Transverse colon (tissue), 4 donors: ENCODE data around the gene CHCT1. TPM values are rescaled to one million over a fixed set of nuclear protein-coding genes. Genes with fewer than 3 reads are reported as not detected.

Experiments used
- DNase-seq: peaks from one replicate; pipeline ENCODE4 v3.0.0-alpha.2; 2019
- H3K27ac ChIP-seq, 4 donors: fragments of 200-600 bp; sonication (generic); 2 replicates each; pipeline ENCODE4 v1.5.1; 2016 to 2018; ENCODE audit warnings: inconsistent platforms in 4 of 4
- H3K27me3 ChIP-seq: fragments of 200-600 bp; sonication (generic); 2 replicates; pipeline ENCODE4 v1.5.1; 2017; ENCODE audit warnings: inconsistent platforms
- H3K36me3 ChIP-seq, 4 donors: fragments of 200-600 bp; sonication (generic); 2 replicates each; pipeline ENCODE4 v1.5.1; 2017 to 2019; ENCODE audit warnings: inconsistent platforms in 4 of 4
- H3K4me1 ChIP-seq, 4 donors: fragments of 200-600 bp; sonication (generic); 2 replicates each; pipeline ENCODE4 v1.5.1; 2017 to 2020; ENCODE audit warnings: inconsistent platforms in 4 of 4
- H3K4me3 ChIP-seq, 4 donors: fragments of 200-600 bp; sonication (generic); 1 replicate in 1 of 4; 2 replicates in 3 of 4; pipeline versions ENCODE4 v1.5.1 to v1.6.1; 2017 to 2019; ENCODE audit warnings: inconsistent platforms in 4 of 4
- H3K9me3 ChIP-seq, 2 donors: fragments of 200-600 bp; sonication (generic); 2 replicates each; pipeline ENCODE4 v1.5.1; 2017 to 2019; ENCODE audit warnings: inconsistent platforms in 2 of 2
- CTCF ChIP-seq, 5 experiments: fragments of 200-600 bp in 3 of 5; fragments of 450-650 bp in 2 of 5; sonication (generic) in 3 of 5; IDR thresholded peaks; 1 replicate in 2 of 5; 2 replicates in 3 of 5; pipeline ENCODE4 v1.5.1; 2016 to 2017; ENCODE audit warnings: antibody characterized with exemption in 5 of 5, inconsistent platforms in 3 of 5, mild to moderate bottlenecking in 2 of 5, moderate library complexity in 1 of 5
- EP300 ChIP-seq: sonication (generic); formaldehyde crosslinking; IDR thresholded peaks from one replicate; pipeline ENCODE4 v1.6.1; 2017; ENCODE audit warnings: antibody characterized with exemption, low read depth
- POLR2A ChIP-seq: fragments of 450-650 bp; IDR thresholded peaks from one replicate; pipeline ENCODE4 v1.6.1; 2016; ENCODE audit warnings: antibody characterized with exemption, mild to moderate bottlenecking, moderate library complexity
- POLR2AphosphoS5 ChIP-seq, 3 donors: sonication (generic); formaldehyde crosslinking; IDR thresholded peaks; one replicate each; pipeline ENCODE4 v1.6.1; 2016; ENCODE audit warnings: antibody characterized with exemption in 3 of 3
- WGBS, 2 donors: methylation state at CpG; one replicate each; pipeline ENCODE4 v1.1.5; 2018; ENCODE audit warnings: low coverage in 1 of 2; 5-methylcytosine and 5-hydroxymethylcytosine counted together
- in situ Hi-C, 4 donors: fragments of 200-750 bp; cut with MboI; loops; one replicate each; pipeline versions ENCODE4 v1.15.0 to v1.15.1; 2017; ENCODE audit warnings: low sequenced_read_pairs in 3 of 4, low pct_ligation_motif_present in 1 of 4, low pct_unique_long_range_greater_than_20kb in 1 of 4
- intact Hi-C: fragments of 100-400 bp; cut with DNase I; formaldehyde crosslinking; loops from one replicate; pipeline ENCODE4 v1.15.1; 2023; ENCODE audit warnings: low total_unique reads
- total RNA-seq, 4 donors: library from RNA; depleted of rRNA; stranded (reverse); fragments of >200 nt; gene quantifications; one replicate each; pipeline ENCODE4 v1.1.0, GENCODE V29; 2016

Gene CHCT1
- total RNA-seq, 4 donors from 2014 or later = not detected

DNA sequence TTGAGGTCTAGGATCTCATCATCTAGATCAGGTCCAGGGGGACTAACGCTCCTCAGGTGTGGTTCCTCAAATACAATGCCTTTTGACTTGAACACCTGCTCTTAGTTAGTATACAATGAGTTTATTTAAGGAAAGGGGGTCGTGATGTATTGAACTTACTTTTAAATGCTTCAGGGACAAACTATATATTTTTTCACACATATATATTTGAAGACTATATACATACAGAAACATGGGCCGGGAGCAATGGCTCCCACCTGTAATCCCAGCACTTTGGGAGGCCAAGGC, 18.8 kb upstream of the CHCT1 start:
- in situ Hi-C loops (loop anchor here in 1 of 4 donors (25.0 kb wide), 1 partner anchor 266 kb away; the partner anchor contains the start of gene CA4), intact Hi-C loops (no loop called here)
- no peak for TF ChIP-seq POLR2A
- no peak for TF ChIP-seq POLR2AphosphoS5 (IDR thresholded peaks at IDR 0.05)
- no peak for TF ChIP-seq CTCF (IDR thresholded peaks at IDR 0.05)
- no peak for TF ChIP-seq EP300
- Histone ChIP-seq H3K27me3 (no peaks in the 10 kb centered on the region), H3K4me3 (no peak overlapping the region), H3K9me3 (no peaks in the 10 kb centered on the region), H3K27ac (no peak overlapping the region), H3K4me1 (no peaks in the 10 kb centered on the region), H3K36me3 (no peaks in the 10 kb centered on the region)
- 75 to 79% methylated on average over 3 of the region's 3 CpGs for WGBS, 2 donors
- DNase-seq = no peak

DNA sequence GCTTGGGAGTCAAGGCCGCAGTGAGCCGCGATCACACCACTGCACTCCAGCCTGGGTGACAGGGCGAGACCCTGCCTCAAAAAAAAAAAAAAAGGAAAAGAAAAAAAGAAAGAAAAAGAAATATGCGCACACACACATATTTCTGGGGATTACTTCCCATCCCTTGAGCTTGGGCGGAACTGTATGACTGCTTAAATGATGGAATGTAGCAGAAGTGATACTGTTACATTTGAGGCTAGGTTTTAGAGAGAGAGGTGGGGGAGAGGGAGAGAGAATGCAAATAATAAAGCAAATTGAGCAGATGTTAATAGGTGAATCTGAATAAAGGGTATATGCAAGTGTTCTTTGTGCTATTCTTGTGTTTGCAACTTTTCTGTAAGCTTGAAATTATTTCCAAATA, 18.3 kb upstream of the CHCT1 start:
- Histone ChIP-seq H3K9me3 (no peaks in the 10 kb centered on the region), H3K4me3 (no peak overlapping the region), H3K27me3 (no peaks in the 10 kb centered on the region), H3K36me3 (no peaks in the 10 kb centered on the region), H3K4me1 (no peaks in the 10 kb centered on the region), H3K27ac (no peak overlapping the region)
- DNase-seq = no peak
- in situ Hi-C loops (loop anchor here in 1 of 4 donors (25.0 kb wide), 1 partner anchor 267 kb away; the partner anchor contains the start of gene CA4), intact Hi-C loops (no loop called here)
- 82 to 83% methylated on average over 2 to 6 of the region's 6 CpGs for WGBS, 2 donors
- no peak for TF ChIP-seq CTCF (IDR thresholded peaks at IDR 0.05)
- TF ChIP-seq POLR2AphosphoS5 (IDR thresholded peaks at IDR 0.05) = no peak
- no peak for TF ChIP-seq POLR2A
- no peak for TF ChIP-seq EP300

DNA sequence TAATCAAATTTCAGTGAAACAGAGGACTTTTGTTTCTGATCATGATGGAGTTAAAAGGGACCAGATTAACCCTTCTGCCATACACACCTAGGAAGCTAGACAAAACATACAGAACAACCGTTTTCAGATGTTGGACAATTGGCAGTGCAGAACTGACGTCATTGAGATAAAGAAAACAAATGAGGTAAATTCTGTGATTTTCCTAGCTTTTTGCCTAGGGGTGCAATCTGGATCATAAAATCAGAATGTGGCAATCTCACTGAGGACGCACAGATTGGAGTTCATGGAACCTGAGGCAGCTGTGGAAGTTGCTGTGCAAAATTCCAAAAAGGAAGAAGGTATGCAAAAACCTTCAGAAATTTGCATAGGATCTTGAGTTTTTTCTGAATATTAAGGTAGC, 15.4 kb upstream of the CHCT1 start:
- intact Hi-C loops (no loop called here), in situ Hi-C loops (loop anchor here in 1 of 4 donors (25.0 kb wide), 1 partner anchor 270 kb away; the partner anchor contains the start of gene CA4)
- H3K4me1 ChIP-seq = no peaks in the 10 kb centered on the region
- H3K9me3 ChIP-seq = no peaks in the 10 kb centered on the region
- WGBS, 2 donors = 73 to 77% methylated on average over 3 of the region's 3 CpGs
- H3K27ac ChIP-seq = no peak overlapping the region
- H3K36me3 ChIP-seq = no peaks in the 10 kb centered on the region
- H3K4me3 ChIP-seq = no peak overlapping the region
- no peaks in the 10 kb centered on the region for H3K27me3 ChIP-seq
- TF ChIP-seq POLR2A = no peak
- DNase-seq = no peak

GRCh38 chr17:60410001-60410400, 12.3 kb upstream of the CHCT1 start:
- Histone ChIP-seq H3K36me3 (no peaks in the 10 kb centered on the region), H3K27ac (no peak overlapping the region), H3K4me1 (no peaks in the 10 kb centered on the region), H3K9me3 (no peaks in the 10 kb centered on the region), H3K27me3 (no peaks in the 10 kb centered on the region), H3K4me3 (no peak overlapping the region)
- TF ChIP-seq POLR2AphosphoS5 (IDR thresholded peaks at IDR 0.05) (no peak), CTCF (IDR thresholded peaks at IDR 0.05) (no peak), EP300 (no peak), POLR2A (no peak)
- in situ Hi-C loops (loop anchor here in 1 of 4 donors (25.0 kb wide), 1 partner anchor 273 kb away; the partner anchor contains the start of gene CA4), intact Hi-C loops (no loop called here)
- DNase-seq = no peak
- WGBS, 2 donors = 80 to 91% methylated on average over 1 to 4 of the region's 4 CpGs

DNA sequence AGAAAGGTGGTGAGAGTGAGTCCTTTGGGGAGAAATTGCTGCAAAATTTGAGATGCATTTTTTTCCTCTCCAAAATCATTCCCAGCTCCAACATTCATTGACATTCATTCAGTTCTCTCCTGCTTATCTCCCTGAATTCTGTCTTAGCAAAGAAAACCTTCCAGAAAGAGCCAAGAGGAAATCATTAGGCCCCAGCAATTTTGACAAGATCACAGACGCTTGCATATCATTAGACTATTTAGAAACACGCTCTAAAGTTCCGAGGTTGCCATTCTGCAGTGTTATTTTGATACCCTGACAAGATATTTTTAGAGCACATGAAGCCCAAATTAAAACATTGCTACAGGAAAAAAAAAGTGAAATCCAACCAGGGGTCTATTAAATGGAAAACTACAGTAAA, 9.6 kb upstream of the CHCT1 start:
- DNase-seq = no peak
- intact Hi-C loops = no loop called here
- Histone ChIP-seq H3K27me3 (no peaks in the 10 kb centered on the region), H3K27ac (no peak overlapping the region), H3K4me1 (no peaks in the 10 kb centered on the region), H3K4me3 (no peak overlapping the region), H3K36me3 (no peaks in the 10 kb centered on the region), H3K9me3 (no peaks in the 10 kb centered on the region)
- TF ChIP-seq CTCF (IDR thresholded peaks at IDR 0.05) = no peak
- TF ChIP-seq EP300 = no peak
- no peak for TF ChIP-seq POLR2AphosphoS5 (IDR thresholded peaks at IDR 0.05)
- no peak for TF ChIP-seq POLR2A
- in situ Hi-C loops = loop anchor here in 1 of 4 donors (25.0 kb wide), 1 partner anchor 275 kb away; the partner anchor contains the start of gene CA4
- WGBS, 2 donors = 83 to 87% methylated on average over 3 of the region's 3 CpGs
